ENCODE results near the gene PARVG. TPM values are rescaled to one million over a fixed set of nuclear protein-coding genes. Genes with fewer than 3 reads are reported as not detected.

PARVG gene
- total RNA-seq, 2 donors from 2014 or later = 74.9 to 81.5 TPM

GRCh38 chr22:44254811-44255210 is 74.1 kb downstream of the PARVG start:
- H3K36me3 Mint-ChIP-seq (ENCODE audit: insufficient read depth in 2 of 2) = peaks cover under 1 to 1% of the 10 kb centered on the region in 2 donors
- no peak for DNase-seq

GRCh38 chr22:44256085-44256484 is 75.4 kb downstream of the PARVG start:
- ATAC-seq (replicated peaks in 1 of 2) = no peak
- no peaks in the 10 kb centered on the region for H3K36me3 Mint-ChIP-seq (ENCODE audit: insufficient read depth in 2 of 2)
- H3K27ac Mint-ChIP-seq = no peak overlapping the region
- no peaks in the 10 kb centered on the region for H3K4me1 Mint-ChIP-seq (ENCODE audit: low read depth)
- H3K27me3 Mint-ChIP-seq (ENCODE audit: low read depth) = peaks cover 22% of the 10 kb centered on the region
- no peak for DNase-seq
- no peak overlapping the region for H3K4me3 Mint-ChIP-seq
- peaks cover 2 to 3% of the 10 kb centered on the region in 2 donors for H3K9me3 Mint-ChIP-seq

More at GRCh38 chr22:44254811-44255210, 74.1 kb downstream of the PARVG start:
- Mint-ChIP-seq H3K4me1 (ENCODE audit: low read depth) (no peaks in the 10 kb centered on the region), H3K27me3 (ENCODE audit: low read depth) (peaks cover 23% of the 10 kb centered on the region), H3K9me3 (peaks cover 3 to 4% of the 10 kb centered on the region in 2 donors), H3K4me3 (no peak overlapping the region), H3K27ac (no peak overlapping the region)
- ATAC-seq (replicated peaks in 1 of 2) = no peak

- no peak overlapping the region for H3K4me3 Mint-ChIP-seq
- no peak for ATAC-seq (replicated peaks in 1 of 2)
- no peaks in the 10 kb centered on the region for H3K4me1 Mint-ChIP-seq (ENCODE audit: low read depth)
- no peaks in the 10 kb centered on the region for H3K36me3 Mint-ChIP-seq (ENCODE audit: insufficient read depth in 2 of 2)
- no peak for DNase-seq
- no peak overlapping the region for H3K27ac Mint-ChIP-seq
- peaks cover 15% of the 10 kb centered on the region for H3K27me3 Mint-ChIP-seq (ENCODE audit: low read depth)
- no peaks in the 10 kb centered on the region for H3K9me3 Mint-ChIP-seq
Observed at GRCh38 chr22:44256556-44257485, 76.1 kb downstream of the PARVG start.

Other genes with a start within 250 kb of the PARVG start
- gene SAMM50, start 225.5 kb upstream of the PARVG start, total RNA-seq = 10 to 100 TPM; 37.6 to 43.0 TPM
- 10 to 100 TPM; 28.4 to 55.7 TPM for gene PARVB, start 156.6 kb upstream of the PARVG start, total RNA-seq
- not detected for gene SHISAL1, start 132.0 kb downstream of the PARVG start, total RNA-seq

Data from activated T-cell treated with anti-CD3 and anti-CD28 coated beads, Interleukin-2, amount 50 U/mL, for 72 hours (primary cell).